GM06990 (cell line): ENCODE results near the gene FMC1.
"Not testable (repeated sequence)": the region's sequence is repeated elsewhere in the genome, so short reads cannot be mapped to it uniquely, and the experiment has no call there.

Experiments used
- DNase-seq: peaks from one replicate; pipeline ENCODE4 v3.0.0-alpha.2; 2011; ENCODE audit not compliant: insufficient read length; ENCODE audit errors: extremely low read depth
- H3K27me3 ChIP-seq: replicated peaks from 2 replicates; pipeline ENCODE4 v1.6.0; 2011; ENCODE audit warnings: low read length; ENCODE audit not compliant: control insufficient read depth, insufficient read depth
- H3K36me3 ChIP-seq: 2 replicates; pipeline ENCODE4 v1.5.1; 2011; ENCODE audit warnings: low read length; ENCODE audit not compliant: control insufficient read depth, insufficient read depth
- H3K4me3 ChIP-seq: replicated peaks from 2 replicates; pipeline ENCODE4 v1.5.1; 2011; ENCODE audit warnings: low read depth, mild to moderate bottlenecking, control low read depth, low read length
- CTCF ChIP-seq: IDR thresholded peaks from 2 replicates; pipeline ENCODE4 v1.5.1; 2011; ENCODE audit warnings: low read length, control low read depth, mild to moderate bottlenecking, inconsistent platforms; ENCODE audit not compliant: insufficient read depth, poor library complexity, severe bottlenecking

The FMC1 gene

GRCh38 chr7:139341776-139342226 is 664 bp downstream of the FMC1 start:
- no peaks in the 10 kb centered on the region for H3K27me3 ChIP-seq
- H3K36me3 ChIP-seq = peaks cover 2% of the 10 kb centered on the region
- no peak for TF ChIP-seq CTCF
- no peak for DNase-seq
- H3K4me3 ChIP-seq = peak overlapping the region; percentile 76

GRCh38 chr7:139345042-139345441 is 3.9 kb downstream of the FMC1 start:
- TF ChIP-seq CTCF = no peak
- no peak for DNase-seq
- Histone ChIP-seq H3K36me3 (peaks cover 2% of the 10 kb centered on the region), H3K27me3 (no peaks in the 10 kb centered on the region), H3K4me3 (no peak overlapping the region)

- H3K4me3 ChIP-seq = no peak overlapping the region
- DNase-seq = no peak
These were observed 9.9 kb downstream of the FMC1 start for GRCh38 chr7:139351027-139351426.

DNA sequence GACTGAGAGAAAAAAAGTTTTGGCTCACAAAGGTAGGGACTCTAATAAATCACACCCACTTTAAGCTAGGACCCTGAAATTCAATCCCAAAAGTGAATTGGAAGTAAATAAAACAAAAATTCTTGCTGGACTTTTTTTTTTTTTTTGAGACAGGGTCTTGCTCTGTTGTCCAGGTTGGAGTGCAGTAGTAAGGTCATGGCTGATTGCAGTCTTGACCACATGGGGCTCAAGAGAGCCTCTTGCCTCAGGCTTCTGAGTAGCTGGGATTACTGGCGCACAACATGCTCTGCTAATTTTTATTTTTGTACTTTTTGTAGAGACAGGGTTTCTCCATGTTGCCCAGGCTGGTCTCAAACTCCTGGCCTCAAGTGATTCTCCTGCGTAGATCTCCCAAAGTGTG is 13.6 kb downstream of the FMC1 start:
- Histone ChIP-seq H3K36me3 (no peaks in the 10 kb centered on the region; the same call in 1 of the 2 replicates), H3K27me3 (no peaks in the 10 kb centered on the region), H3K4me3 (no peak overlapping the region)
- DNase-seq = no peak
- TF ChIP-seq CTCF = peak; percentile 7

More at GRCh38 chr7:139351027-139351426, 9.9 kb downstream of the FMC1 start:
- no peak for TF ChIP-seq CTCF
- Histone ChIP-seq H3K27me3 (no peaks in the 10 kb centered on the region), H3K36me3 (peaks cover 2% of the 10 kb centered on the region)

DNA sequence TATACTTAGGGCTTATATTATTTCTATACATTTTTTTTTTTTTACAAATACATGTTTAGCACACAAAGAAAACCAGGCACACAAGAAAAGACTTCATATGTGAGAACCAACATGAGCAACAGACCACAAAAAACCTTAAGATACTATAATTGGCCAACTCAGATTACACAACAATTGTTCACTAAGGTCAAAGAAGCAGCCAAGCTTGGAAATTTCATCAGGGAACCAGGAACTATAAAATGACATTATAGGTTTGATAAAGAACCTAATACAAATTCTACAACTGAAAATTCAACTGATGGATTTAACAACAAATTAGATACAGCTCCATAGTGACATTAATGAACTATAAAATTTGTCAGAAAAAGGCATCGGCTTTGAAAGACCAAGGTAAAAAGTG is 14.2 kb downstream of the FMC1 start:
- TF ChIP-seq CTCF = no peak
- H3K27me3 ChIP-seq = no peaks in the 10 kb centered on the region
- no peak for DNase-seq
- H3K36me3 ChIP-seq = no peaks in the 10 kb centered on the region; the same call in 1 of the 2 replicates
- no peak overlapping the region for H3K4me3 ChIP-seq

DNA sequence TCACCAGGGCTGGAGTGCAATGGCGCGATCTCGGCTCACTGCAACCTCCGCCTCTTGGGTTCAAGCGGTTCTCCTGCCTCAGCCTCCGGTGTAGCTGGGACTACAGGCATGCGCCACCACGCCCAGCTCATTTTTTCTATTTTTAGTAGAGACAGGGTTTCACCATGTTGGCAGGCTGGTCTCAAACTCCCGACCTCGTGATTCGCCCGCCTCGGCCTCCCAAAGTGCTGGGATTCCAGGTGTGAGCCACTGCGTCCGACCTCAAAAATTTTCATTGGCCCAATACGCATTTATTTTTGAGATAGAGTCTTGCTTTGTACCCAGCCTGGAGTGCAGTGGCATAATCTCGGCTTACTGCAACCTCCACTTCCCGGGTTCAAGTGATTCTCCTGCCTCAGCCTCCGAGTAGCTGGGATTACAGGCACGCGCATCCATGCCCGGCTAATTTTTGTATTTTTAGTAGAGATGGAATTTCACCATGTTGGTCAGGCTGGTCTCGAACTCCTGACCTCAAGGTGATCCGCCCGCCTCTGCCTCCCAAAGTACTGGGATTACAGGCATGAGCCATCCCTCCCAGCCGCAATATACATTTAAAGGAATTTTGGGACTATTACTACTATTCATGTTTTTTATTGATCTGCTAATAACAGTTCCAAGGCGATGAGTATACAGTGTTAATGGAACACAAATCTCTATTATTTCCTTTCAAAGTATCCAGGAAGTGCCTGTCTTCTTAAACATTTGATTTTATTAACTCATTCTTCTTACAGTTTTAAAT is 16.8 kb downstream of the FMC1 start:
- not testable (repeated sequence) for H3K27me3 ChIP-seq, H3K36me3 ChIP-seq, DNase-seq
- peak overlapping the region; percentile 62 for H3K4me3 ChIP-seq
